Esophagus squamous epithelium (tissue), 5 donors: ENCODE results near the gene TNFRSF13B. TPM values are rescaled to one million over a fixed set of nuclear protein-coding genes. Genes with fewer than 3 reads are reported as not detected.
"Not testable (repeated sequence)": the region's sequence is repeated elsewhere in the genome, so short reads cannot be mapped to it uniquely, and the experiment has no call there.

Source experiments
- DNase-seq: peaks from one replicate; lab custom pipeline; 2025; lab: John Stamatoyannopoulos, UW
- H3K27ac ChIP-seq, 4 donors: fragments of 200-600 bp; sonication (generic); one replicate each; pipeline ENCODE4 v1.5.1; 2016 to 2019; ENCODE audit warnings: mild to moderate bottlenecking in 1 of 4
- H3K27me3 ChIP-seq, 4 donors: fragments of 200-600 bp; sonication (generic); 1 replicate in 3 of 4; 2 replicates in 1 of 4; pipeline versions ENCODE4 v1.5.1 to v1.6.0; 2017 to 2021; ENCODE audit warnings: antibody characterized with exemption in 1 of 4
- H3K36me3 ChIP-seq, 3 donors: fragments of 200-600 bp; sonication (generic); one replicate each; pipeline ENCODE4 v1.5.1; 2016 to 2019
- H3K4me1 ChIP-seq, 3 donors: fragments of 200-600 bp; sonication (generic); one replicate each; pipeline ENCODE4 v1.5.1; 2017 to 2019
- H3K4me3 ChIP-seq, 4 donors: fragments of 200-600 bp; sonication (generic); 1 replicate in 3 of 4; 2 replicates in 1 of 4; pipeline ENCODE4 v1.5.1; 2016 to 2019; ENCODE audit warnings: mild to moderate bottlenecking in 2 of 4, moderate library complexity in 1 of 4
- H3K9me3 ChIP-seq, 3 donors: fragments of 200-600 bp; sonication (generic); one replicate each; pipeline ENCODE4 v1.5.1; 2016 to 2019
- CTCF ChIP-seq, 6 experiments: fragments of 450-650 bp in 4 of 6; fragments of 200-600 bp in 2 of 6; sonication (generic) in 2 of 6; IDR thresholded peaks; one replicate each; pipeline ENCODE4 v1.5.1; 2016 to 2019; ENCODE audit warnings: antibody characterized with exemption in 6 of 6, mild to moderate bottlenecking in 4 of 6, moderate library complexity in 4 of 6
- POLR2A ChIP-seq, 4 donors: fragments of 450-650 bp; IDR thresholded peaks; one replicate each; pipeline ENCODE4 v1.6.1; 2017; ENCODE audit warnings: antibody characterized with exemption in 4 of 4, mild to moderate bottlenecking in 4 of 4, moderate library complexity in 3 of 4
- WGBS, 2 donors: methylation state at CpG; one replicate each; pipeline ENCODE4 v1.1.5; 2018; 5-methylcytosine and 5-hydroxymethylcytosine counted together
- intact Hi-C: fragments of 100-400 bp; cut with DNase I; formaldehyde crosslinking; loops from one replicate; pipeline ENCODE4 v1.15.0; 2022
- total RNA-seq, 4 donors: library from RNA; depleted of rRNA; stranded (reverse); fragments of >200 nt; gene quantifications; one replicate each; pipeline ENCODE4 v1.1.0, GENCODE V29; 2016
- donor health status: DM: yes; HTN: yes; CAD: no.

TNFRSF13B gene
- total RNA-seq, 4 donors from 2014 or later, result not detected

DNA sequence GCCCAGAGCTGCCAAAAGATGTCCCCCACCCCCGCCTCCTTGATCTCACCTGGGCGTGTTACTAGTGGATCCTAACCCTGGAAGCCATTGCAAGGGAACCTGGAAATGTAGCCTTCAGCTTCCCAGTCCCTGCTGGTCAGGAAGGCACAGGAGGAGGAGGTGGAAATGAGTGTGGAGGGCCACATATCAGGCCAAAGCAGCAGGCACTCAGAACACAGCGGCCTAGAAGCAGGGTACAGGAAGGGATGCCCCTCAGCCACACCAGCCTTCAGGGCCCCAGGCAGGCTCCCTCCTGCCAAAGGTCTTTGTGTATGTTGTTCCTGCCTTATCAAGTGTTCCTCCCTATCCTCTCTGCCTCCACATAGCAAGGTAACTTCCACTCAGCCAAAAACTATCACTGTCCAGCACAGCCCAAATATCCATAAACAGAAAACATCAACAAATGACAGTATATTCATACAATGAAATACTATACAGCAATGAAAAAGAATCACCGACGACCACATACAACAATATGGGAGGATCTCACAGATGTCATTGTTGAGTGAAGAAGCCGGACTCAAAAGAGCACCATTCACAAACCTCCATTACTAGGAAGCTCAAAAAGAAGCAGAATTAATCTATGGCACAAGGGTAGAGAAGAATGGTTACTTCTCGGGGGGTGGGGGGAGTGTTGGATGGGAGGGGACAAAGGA lies 28.2 kb upstream of the TNFRSF13B start:
- Histone ChIP-seq H3K27me3 (no peaks in the 10 kb centered on the region), H3K36me3 (no peaks in the 10 kb centered on the region), H3K4me3 (no peak overlapping the region), H3K27ac (no peak overlapping the region), H3K9me3 (no peaks in the 10 kb centered on the region), H3K4me1 (peaks cover 4 to 11% (median 4%) of the 10 kb centered on the region in 3 donors)
- whole genome bisulfite sequencing, 2 donors, result 80 to 82% methylated on average over 4 to 6 of the region's 7 CpGs
- TF ChIP-seq POLR2A (IDR thresholded peaks at IDR 0.05) (no peak), CTCF (IDR thresholded peaks at IDR 0.05) (no peak)
- DNase-seq, result no peak
- intact Hi-C loops, result loop anchor here (10.0 kb wide), 2 partner anchors 135 to 305 kb away; partner anchors contain the start of gene NT5M

DNA sequence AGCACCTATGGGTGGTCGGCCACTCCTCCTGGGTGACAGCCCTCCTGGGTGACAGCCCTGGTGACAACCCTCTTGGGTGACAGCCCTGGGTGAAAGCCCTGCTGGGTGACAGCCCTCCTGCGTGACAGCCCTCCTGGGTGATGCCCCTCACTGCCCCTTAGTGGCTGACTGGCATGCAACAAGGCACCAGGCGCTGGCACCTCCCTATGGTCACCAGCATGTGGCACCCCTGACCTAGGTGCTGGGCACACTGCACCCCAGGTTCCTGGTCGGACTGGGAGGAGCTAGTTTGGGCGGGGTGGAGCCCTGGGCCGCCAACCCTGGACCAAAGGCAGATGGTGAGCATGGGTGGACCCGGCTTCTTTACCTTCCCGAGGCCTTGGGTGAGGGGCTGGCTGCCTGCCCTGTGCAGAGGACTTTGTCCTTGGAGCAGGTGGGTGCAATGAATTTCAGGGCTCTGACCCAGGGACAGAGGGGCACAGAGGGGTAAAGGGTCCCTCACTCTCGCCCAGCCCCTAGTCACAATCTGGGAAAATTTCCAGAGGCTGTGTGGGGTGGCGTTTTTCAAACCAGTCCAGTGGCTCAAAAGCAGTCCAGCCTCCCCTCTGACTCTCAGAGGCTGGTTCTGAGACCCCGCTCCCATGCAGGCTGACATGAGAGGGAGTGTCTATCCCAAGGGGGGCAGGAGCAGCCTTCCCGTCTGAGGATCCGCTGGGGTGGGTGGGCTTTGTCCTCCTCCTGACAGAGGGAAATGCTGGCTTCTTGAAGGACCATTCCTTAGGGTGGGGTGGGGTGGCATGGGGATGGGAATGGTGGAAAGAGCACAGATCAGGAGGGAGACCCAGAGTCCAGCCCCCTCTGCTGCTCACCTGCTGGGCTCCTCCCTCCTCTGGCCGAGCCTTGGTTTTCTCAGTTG lies 25.9 kb upstream of the TNFRSF13B start:
- Histone ChIP-seq H3K4me1 (peaks cover 4 to 11% (median 4%) of the 10 kb centered on the region in 3 donors), H3K9me3 (no peaks in the 10 kb centered on the region), H3K27me3 (no peaks in the 10 kb centered on the region), H3K36me3 (no peaks in the 10 kb centered on the region), H3K4me3 (no peak overlapping the region), H3K27ac (no peak overlapping the region)
- DNase-seq, result no peak
- intact Hi-C loops, result no loop called here
- TF ChIP-seq CTCF (IDR thresholded peaks at IDR 0.05), result no peak
- TF ChIP-seq POLR2A (IDR thresholded peaks at IDR 0.05), result no peak
- WGBS, 2 donors, result 71 to 93% methylated on average over 2 to 4 of the region's 14 CpGs

DNA sequence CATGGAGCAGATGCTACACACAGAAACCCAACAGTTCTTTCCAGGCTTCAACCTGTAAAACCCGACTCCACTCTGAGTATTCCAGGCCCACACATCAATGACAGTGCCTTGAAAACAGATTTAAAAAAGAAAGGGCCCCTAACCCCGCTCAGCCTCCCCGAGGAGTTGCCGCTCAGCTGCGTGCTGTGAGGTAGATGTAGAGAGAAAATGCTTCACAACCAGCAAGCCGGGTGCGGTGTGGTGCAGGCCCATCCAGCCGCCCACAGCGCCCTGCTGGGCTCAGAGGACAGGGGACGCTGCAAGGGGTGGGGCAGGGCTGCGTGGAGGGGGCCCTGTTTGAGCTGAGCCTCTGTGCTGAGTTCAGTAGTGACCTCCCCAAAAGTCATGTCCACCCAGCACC lies 24.8 kb upstream of the TNFRSF13B start:
- H3K36me3 ChIP-seq, H3K4me1 ChIP-seq, H3K4me3 ChIP-seq, H3K9me3 ChIP-seq, H3K27ac ChIP-seq, intact Hi-C loops, H3K27me3 ChIP-seq, DNase-seq: not testable (repeated sequence)
- WGBS, 2 donors, result 87% methylated on average over 4 of the region's 11 CpGs; no CpG with 5 or more reads in 1 of the 2 donors

- intact Hi-C loops, result no loop called here
- H3K4me1 ChIP-seq, result peaks cover 0 to 5% (median 0%) of the 10 kb centered on the region in 3 donors
- H3K36me3 ChIP-seq, result no peaks in the 10 kb centered on the region
- no peak overlapping the region for H3K27ac ChIP-seq
- no peak overlapping the region for H3K4me3 ChIP-seq
- 80 to 88% methylated on average over 5 to 7 of the region's 7 CpGs for WGBS, 2 donors
- H3K9me3 ChIP-seq, result no peaks in the 10 kb centered on the region
- TF ChIP-seq CTCF (IDR thresholded peaks at IDR 0.05) (no peak), POLR2A (IDR thresholded peaks at IDR 0.05) (no peak)
- DNase-seq, result no peak
- H3K27me3 ChIP-seq, result no peaks in the 10 kb centered on the region
These were observed 24.0 kb upstream of the TNFRSF13B start for GRCh38 chr17:16995930-16996329.

GRCh38 chr17:16994631-16995030 lies 22.7 kb upstream of the TNFRSF13B start:
- WGBS, 2 donors, result 61 to 85% methylated on average over 2 of the region's 2 CpGs

More at GRCh38 chr17:16994631-16995030, 22.7 kb upstream of the TNFRSF13B start:
- Histone ChIP-seq H3K36me3 (no peaks in the 10 kb centered on the region), H3K4me3 (no peak overlapping the region), H3K9me3 (no peaks in the 10 kb centered on the region), H3K4me1 (peaks cover 0 to 5% (median 0%) of the 10 kb centered on the region in 3 donors), H3K27me3 (no peaks in the 10 kb centered on the region), H3K27ac (no peak overlapping the region)
- TF ChIP-seq POLR2A (IDR thresholded peaks at IDR 0.05) (no peak), CTCF (IDR thresholded peaks at IDR 0.05) (no peak)
- no peak for DNase-seq
- intact Hi-C loops, result no loop called here
